SH-SY5Y (cell line): Measurements from ENCODE around the gene DNAH5.

Source experiments
- GATA2 ChIP-seq: IDR thresholded peaks from 2 replicates; pipeline ENCODE4 v1.6.1; 2011; ENCODE audit warnings: mild to moderate bottlenecking, low read depth, low read length
- GATA3 ChIP-seq: IDR thresholded peaks from 2 replicates; pipeline ENCODE4 v1.6.1; 2011; ENCODE audit warnings: low read depth, mild to moderate bottlenecking, low read length, moderate library complexity

Gene DNAH5

GRCh38 chr5:13739479-13739878 lies 205.0 kb downstream of the DNAH5 start:
- TF ChIP-seq GATA2, result no peak
- TF ChIP-seq GATA3, result no peak

GRCh38 chr5:13735691-13736090 lies 208.8 kb downstream of the DNAH5 start:
- no peak for TF ChIP-seq GATA3
- no peak for TF ChIP-seq GATA2

GRCh38 chr5:13731121-13731628 lies 213.3 kb downstream of the DNAH5 start:
- TF ChIP-seq GATA2 (no peak), GATA3 (no peak)

DNA sequence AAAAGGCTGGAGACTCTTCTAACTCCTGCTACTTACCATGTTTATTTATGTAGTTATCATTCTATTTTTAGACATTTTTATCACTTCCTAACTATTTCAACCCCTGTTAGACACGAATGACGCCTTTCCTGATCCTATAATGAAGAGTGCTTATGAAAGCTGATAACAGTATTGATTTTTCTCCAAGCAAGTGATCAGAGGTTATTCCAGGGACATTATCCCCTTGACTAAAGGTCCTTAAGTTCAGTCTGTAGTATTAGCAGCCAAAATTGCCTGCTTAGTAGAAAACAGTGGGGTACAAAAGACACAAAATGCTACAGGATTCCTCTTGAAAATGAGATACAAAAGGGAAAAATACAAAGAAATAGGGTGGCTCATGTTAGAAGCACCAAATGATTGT lies 235.6 kb downstream of the DNAH5 start:
- TF ChIP-seq GATA2 (no peak), GATA3 (no peak)

DNA sequence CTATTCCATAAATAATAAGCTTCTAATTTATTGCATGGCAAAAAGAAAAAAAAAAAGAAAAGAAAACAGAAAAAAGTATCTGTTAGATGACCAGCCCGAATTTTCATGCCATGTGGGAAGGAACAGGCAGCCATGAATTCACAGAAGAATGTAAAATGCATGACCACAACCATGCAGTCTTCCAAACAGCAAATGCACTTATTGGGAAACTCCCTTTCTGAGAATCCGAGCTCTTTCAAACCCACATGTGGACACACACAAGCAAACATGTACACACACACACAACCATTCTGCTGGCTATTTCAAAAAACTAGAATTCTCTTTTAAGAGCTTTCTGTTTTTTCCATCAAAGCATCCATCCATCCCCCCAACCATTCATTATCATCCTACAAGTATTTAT lies 236.1 kb downstream of the DNAH5 start:
- TF ChIP-seq GATA3 (no peak), GATA2 (no peak)

GRCh38 chr5:13704396-13704795 lies 240.1 kb downstream of the DNAH5 start:
- TF ChIP-seq GATA3 (no peak), GATA2 (no peak)

DNA sequence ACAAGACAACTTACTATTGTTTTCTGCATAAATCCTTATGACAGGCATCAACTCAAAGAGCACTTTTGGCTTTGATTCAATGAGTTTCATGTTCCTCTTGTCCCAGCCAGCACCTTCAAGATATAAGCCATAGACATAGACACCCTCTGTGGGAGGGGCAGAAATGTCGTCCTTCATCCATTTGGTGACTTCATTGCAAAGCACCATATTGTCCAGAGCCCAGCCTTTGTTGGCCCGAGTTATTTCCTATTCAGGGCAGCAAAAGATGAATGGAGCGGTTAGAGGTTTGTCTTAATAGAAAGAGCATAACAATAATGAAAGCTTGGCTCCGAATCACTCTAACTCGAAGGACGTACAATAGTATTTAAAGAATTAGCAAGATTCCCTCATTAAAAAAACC lies 243.9 kb downstream of the DNAH5 start:
- no peak for TF ChIP-seq GATA2
- TF ChIP-seq GATA3, result no peak

DNA sequence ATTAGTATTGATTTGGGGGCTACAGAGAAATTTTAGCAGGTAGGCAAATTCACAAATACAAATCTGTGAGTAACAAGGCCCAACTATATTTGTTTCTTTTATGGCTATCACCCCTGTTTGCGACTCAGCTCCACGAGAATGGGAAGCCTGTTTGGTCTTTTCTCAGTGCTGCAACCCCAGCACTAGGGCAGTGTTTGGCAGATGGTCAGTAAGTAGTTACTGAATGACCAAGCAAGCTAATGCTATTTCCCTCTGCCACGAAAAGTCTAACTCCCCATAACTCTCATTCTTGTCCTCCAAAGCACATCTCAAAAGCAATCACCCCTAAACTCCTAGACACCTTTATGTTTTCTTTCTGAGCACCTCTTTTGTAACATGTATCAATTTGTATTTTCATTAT lies 245.6 kb downstream of the DNAH5 start:
- no peak for TF ChIP-seq GATA2
- no peak for TF ChIP-seq GATA3

DNA sequence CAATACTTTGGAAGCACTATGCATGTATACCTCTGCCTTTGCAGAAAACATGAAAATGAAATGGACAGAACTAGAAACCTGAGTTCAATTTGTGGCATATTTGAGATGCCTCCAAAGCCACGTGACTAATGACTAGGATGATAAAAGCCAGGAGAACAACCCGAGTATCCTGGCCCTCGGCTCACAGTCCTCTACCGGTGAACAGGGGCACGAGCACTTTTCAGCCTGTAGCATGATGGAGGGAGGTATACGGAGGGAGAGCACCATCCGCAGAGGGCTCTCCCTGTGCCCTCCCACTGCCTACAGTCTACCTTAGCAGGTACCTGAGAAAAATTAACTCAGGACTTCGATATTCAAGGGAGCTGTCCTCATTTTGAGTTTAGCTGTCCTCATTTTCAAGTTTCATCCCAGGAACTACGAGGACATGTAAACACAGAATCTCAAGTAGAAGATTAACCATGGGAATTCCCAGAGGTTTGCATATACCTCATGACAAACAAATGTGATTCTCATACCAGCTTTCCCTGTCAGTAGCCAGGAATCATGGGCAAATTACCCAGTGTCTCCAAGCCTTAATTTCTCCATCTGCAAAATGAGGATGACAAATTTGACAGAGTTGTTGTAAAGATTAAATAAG lies 249.3 kb downstream of the DNAH5 start:
- TF ChIP-seq GATA2, result no peak
- no peak for TF ChIP-seq GATA3

DNA sequence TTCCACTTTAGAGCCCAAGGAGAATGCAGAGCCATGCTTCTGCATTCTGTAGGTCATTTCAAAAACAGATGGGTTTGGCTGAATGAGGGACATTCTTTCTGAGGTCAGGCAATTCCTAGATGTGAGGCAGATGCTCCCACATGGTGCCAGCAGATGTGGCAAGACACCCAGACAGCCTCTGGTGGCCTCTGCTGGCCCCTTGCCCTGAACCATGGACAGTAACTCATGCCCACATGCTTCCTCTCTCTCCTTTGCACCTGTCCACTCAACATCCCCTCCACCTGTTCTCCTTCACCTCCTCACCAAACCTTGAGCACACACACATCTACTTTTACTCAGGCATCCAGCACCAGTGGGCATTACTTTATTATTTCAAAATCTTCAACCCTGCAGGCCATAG lies 252.3 kb downstream of the DNAH5 start:
- TF ChIP-seq GATA2, result no peak
- TF ChIP-seq GATA3, result no peak

GRCh38 chr5:13676531-13676930 lies 268.0 kb downstream of the DNAH5 start:
- no peak for TF ChIP-seq GATA3
- no peak for TF ChIP-seq GATA2

GRCh38 chr5:13674391-13674790 lies 270.1 kb downstream of the DNAH5 start:
- TF ChIP-seq GATA3, result no peak
- TF ChIP-seq GATA2, result no peak

- no peak for TF ChIP-seq GATA2
- TF ChIP-seq GATA3, result no peak
These were observed 271.0 kb downstream of the DNAH5 start for GRCh38 chr5:13673511-13673910.

DNA sequence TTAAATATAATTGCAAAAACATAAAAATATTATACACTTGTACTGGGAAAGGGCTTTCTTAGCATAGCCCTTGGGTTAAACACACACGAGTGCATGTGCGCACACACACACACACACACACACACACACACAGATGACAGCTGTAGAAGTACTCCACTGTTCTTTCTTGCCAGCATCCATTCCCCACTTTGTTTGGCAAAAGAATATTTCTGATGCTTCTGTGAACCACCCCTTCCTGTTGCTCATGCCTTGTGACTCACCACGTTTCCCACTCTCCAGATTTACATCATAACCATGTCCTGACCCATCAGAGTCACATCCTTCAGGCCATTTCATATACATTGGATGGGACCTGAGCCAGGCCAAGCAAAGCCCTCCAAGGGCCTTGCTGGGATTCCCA lies 280.1 kb downstream of the DNAH5 start:
- no peak for TF ChIP-seq GATA2
- TF ChIP-seq GATA3, result no peak

- TF ChIP-seq GATA3 (no peak), GATA2 (no peak)
These were observed 281.9 kb downstream of the DNAH5 start for GRCh38 chr5:13662626-13663025.

GRCh38 chr5:13661272-13661671 lies 283.2 kb downstream of the DNAH5 start:
- no peak for TF ChIP-seq GATA3
- no peak for TF ChIP-seq GATA2
